Gastrocnemius medialis (tissue), 4 donors: Measurements from ENCODE around the gene NCAPD2. TPM values are rescaled to one million over a fixed set of nuclear protein-coding genes. Genes with fewer than 3 reads are reported as not detected.
"Not testable (repeated sequence)": the region's sequence is repeated elsewhere in the genome, so short reads cannot be mapped to it uniquely, and the experiment has no call there.

Source experiments
- ATAC-seq, 2 donors: fragments of 150-250 bp; one replicate each; pipeline ENCODE4 v1.9.1; 2016
- DNase-seq, 2 donors: peaks; one replicate each; pipeline ENCODE4 v3.0.0-alpha.2; 2019
- H3K27ac ChIP-seq, 4 donors: fragments of 200-600 bp; sonication (generic); 1 replicate in 1 of 4; 2 replicates in 3 of 4; pipeline ENCODE4 v1.5.1; 2016 to 2018; ENCODE audit warnings: mild to moderate bottlenecking in 2 of 4, moderate library complexity in 1 of 4
- H3K27me3 ChIP-seq, 3 donors: fragments of 200-600 bp; sonication (generic) in 2 of 3; 1 replicate in 1 of 3; 2 replicates in 2 of 3; pipeline versions ENCODE4 v1.5.1 to v1.6.0; 2016 to 2019; ENCODE audit warnings: mild to moderate bottlenecking in 1 of 3, moderate library complexity in 1 of 3
- H3K36me3 ChIP-seq, 2 donors: fragments of 200-600 bp; sonication (generic) in 1 of 2; one replicate each; pipeline ENCODE4 v1.5.1; 2017 to 2018
- H3K4me1 ChIP-seq, 2 donors: fragments of 200-600 bp; sonication (generic) in 1 of 2; one replicate each; pipeline ENCODE4 v1.5.1; 2016 to 2017; ENCODE audit warnings: mild to moderate bottlenecking in 2 of 2
- H3K4me3 ChIP-seq, 4 donors: fragments of 200-600 bp; sonication (generic) in 3 of 4; 1 replicate in 1 of 4; 2 replicates in 3 of 4; pipeline ENCODE4 v1.5.1; 2016 to 2019; ENCODE audit warnings: mild to moderate bottlenecking in 2 of 4
- H3K9me3 ChIP-seq, 3 donors: fragments of 200-600 bp; sonication (generic) in 2 of 3; 1 replicate in 1 of 3; 2 replicates in 2 of 3; pipeline ENCODE4 v1.5.1; 2016 to 2019
- POLR2A ChIP-seq, 2 donors: fragments of 450-650 bp; IDR thresholded peaks; one replicate each; pipeline ENCODE4 v1.6.1; 2017; ENCODE audit warnings: antibody characterized with exemption in 2 of 2, mild to moderate bottlenecking in 2 of 2, moderate library complexity in 2 of 2
- in situ Hi-C, 4 donors: fragments of 200-750 bp; cut with MboI; loops; one replicate each; pipeline versions ENCODE4 v1.15.0 to v1.8.0; 2017; ENCODE audit warnings: low sequenced_read_pairs in 4 of 4
- intact Hi-C: fragments of 100-400 bp; cut with DNase I; formaldehyde crosslinking; loops from one replicate; pipeline ENCODE4 v1.15.1; 2023; ENCODE audit warnings: low total_unique reads
- total RNA-seq, 4 donors: library from RNA; depleted of rRNA; stranded (reverse); fragments of >200 nt; gene quantifications; one replicate each; pipeline versions ENCODE4 v1.1.0 to v1.2.3, GENCODE V29; 2016
- TF ChIP-seq, protein P1 (sequence below), 5 experiments: fragments of 450-650 bp in 3 of 5; fragments of 200-600 bp in 2 of 5; sonication (generic) in 2 of 5; IDR thresholded peaks in 4 of 5; conservative IDR thresholded peaks in 1 of 5; 1 replicate in 4 of 5; 2 replicates in 1 of 5; pipeline ENCODE4 v1.5.1; 2016 to 2019; ENCODE audit warnings: antibody characterized with exemption in 5 of 5, mild to moderate bottlenecking in 3 of 5, moderate library complexity in 3 of 5

NCAPD2 gene
- total RNA-seq, 4 donors from 2014 or later = 12.3 to 250 (median 13.3) TPM

- Histone ChIP-seq H3K4me1 (peaks cover 21 to 27% of the 10 kb centered on the region in 2 donors), H3K27me3 (no peaks in the 10 kb centered on the region), H3K9me3 (no peaks in the 10 kb centered on the region), H3K4me3 (peak overlapping the region in 2 of 4 donors; percentile 65 to 81), H3K27ac (no peak overlapping the region), H3K36me3 (peaks cover 4 to 53% of the 10 kb centered on the region in 2 donors)
- ATAC-seq = no peak
- in situ Hi-C loops = loop anchor here in 1 of 4 donors (5.0 kb wide), 1 partner anchor 37 kb away; the partner anchor contains the start of gene GAPDH
- DNase-seq = no peak
- intact Hi-C loops = loop anchor here (5.0 to 10.0 kb wide), 2 partner anchors 158 to 190 kb away; partner anchors contain the start of gene ZNF384
- TF ChIP-seq POLR2A (IDR thresholded peaks at IDR 0.05) = no peak
- TF ChIP-seq, protein P1, sequence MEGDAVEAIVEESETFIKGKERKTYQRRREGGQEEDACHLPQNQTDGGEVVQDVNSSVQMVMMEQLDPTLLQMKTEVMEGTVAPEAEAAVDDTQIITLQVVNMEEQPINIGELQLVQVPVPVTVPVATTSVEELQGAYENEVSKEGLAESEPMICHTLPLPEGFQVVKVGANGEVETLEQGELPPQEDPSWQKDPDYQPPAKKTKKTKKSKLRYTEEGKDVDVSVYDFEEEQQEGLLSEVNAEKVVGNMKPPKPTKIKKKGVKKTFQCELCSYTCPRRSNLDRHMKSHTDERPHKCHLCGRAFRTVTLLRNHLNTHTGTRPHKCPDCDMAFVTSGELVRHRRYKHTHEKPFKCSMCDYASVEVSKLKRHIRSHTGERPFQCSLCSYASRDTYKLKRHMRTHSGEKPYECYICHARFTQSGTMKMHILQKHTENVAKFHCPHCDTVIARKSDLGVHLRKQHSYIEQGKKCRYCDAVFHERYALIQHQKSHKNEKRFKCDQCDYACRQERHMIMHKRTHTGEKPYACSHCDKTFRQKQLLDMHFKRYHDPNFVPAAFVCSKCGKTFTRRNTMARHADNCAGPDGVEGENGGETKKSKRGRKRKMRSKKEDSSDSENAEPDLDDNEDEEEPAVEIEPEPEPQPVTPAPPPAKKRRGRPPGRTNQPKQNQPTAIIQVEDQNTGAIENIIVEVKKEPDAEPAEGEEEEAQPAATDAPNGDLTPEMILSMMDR (IDR thresholded peaks at IDR 0.05 in 4 of 5, conservative IDR thresholded peaks at IDR 0.05 in 1 of 5) = no peak
These were observed 1.1 kb downstream of the NCAPD2 start for GRCh38 chr12:6494968-6495367.

DNA sequence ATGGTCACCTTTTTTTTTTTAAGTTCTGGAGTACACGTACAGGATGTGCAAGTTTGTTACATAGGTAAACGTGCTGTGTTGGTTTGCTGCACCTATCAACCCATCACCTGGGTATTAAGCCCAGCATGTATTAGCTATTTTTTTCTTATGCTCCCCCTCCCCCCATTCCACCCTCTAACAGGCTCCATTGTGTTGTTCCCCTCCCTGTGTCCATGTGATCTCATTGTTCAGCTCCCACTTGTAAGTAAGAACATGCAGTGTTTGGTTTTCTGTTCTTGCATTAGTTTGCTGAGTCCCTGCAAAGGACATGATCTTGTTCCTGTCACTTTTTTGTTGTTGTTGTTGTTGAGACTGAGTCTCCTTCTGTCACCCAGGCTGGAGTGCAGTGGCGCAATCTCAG lies 3.4 kb downstream of the NCAPD2 start:
- in situ Hi-C loops, H3K9me3 ChIP-seq, ATAC-seq, H3K4me3 ChIP-seq, H3K27ac ChIP-seq, H3K27me3 ChIP-seq, DNase-seq: not testable (repeated sequence)
- intact Hi-C loops = loop anchor here (10.0 kb wide), 1 partner anchor 188 kb away; the partner anchor contains the start of gene ZNF384
- H3K4me1 ChIP-seq = peaks cover 18 to 21% of the 10 kb centered on the region in 2 donors
- H3K36me3 ChIP-seq = peaks cover 0 to 45% of the 10 kb centered on the region in 2 donors

- no peak for DNase-seq
- Histone ChIP-seq H3K9me3 (no peaks in the 10 kb centered on the region), H3K27me3 (no peaks in the 10 kb centered on the region), H3K27ac (no peak overlapping the region), H3K36me3 (peaks cover 0 to 45% of the 10 kb centered on the region in 2 donors), H3K4me3 (no peak overlapping the region), H3K4me1 (peaks cover under 1 to 2% of the 10 kb centered on the region in 2 donors)
- in situ Hi-C loops (no loop called here), intact Hi-C loops (no loop called here)
- no peak for TF ChIP-seq POLR2A (IDR thresholded peaks at IDR 0.05)
- TF ChIP-seq, protein P1 (IDR thresholded peaks at IDR 0.05 in 4 of 5, conservative IDR thresholded peaks at IDR 0.05 in 1 of 5) = no peak
- no peak for ATAC-seq
These were observed 6.6 kb downstream of the NCAPD2 start for GRCh38 chr12:6500466-6500865.

DNA sequence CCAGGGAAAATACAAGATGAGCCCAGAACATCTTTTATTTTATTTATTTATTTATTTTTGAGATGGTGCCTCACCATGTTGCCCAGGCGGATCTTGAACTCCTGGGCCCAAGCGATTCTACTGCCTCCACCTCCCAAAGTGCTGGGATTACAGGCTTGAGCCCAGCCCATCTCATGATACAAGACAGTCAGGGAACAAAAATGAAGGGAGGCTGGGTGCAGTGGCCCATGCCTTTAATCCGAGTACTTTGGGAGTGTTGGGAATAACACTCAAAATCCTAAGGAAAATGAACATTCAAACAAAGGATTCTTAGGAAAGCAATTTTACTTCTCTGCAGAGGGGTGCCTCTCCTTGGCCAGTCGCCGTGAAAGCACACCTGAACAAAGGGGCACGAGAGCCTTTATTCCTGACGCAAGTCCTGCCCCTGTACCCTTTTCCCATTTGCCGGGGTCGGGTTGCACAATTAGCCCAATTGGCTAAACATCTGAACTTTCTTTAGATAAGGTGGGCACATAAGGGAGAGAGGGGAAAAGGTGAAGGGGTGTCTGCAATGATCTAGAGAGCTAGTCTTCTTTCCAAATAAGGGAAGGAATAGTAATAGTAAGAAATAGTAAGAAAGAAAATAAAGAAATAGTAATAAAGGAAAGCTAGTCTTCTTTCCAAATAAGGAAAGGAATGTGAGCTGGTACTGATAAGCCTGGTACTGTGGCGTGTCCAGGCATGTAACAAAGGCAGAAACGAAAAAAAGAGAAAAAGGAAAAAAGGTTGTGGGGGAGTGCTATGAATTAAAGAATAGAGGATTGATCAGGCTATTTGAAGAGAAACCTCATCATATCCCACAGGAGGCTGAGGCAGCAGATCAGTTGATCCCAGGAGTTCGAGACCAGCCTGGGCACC lies 13.4 kb downstream of the NCAPD2 start:
- Histone ChIP-seq H3K27ac (no peak overlapping the region), H3K4me3 (no peak overlapping the region), H3K9me3 (no peaks in the 10 kb centered on the region), H3K27me3 (no peaks in the 10 kb centered on the region), H3K36me3 (peaks cover 0 to 27% of the 10 kb centered on the region in 2 donors), H3K4me1 (no peaks in the 10 kb centered on the region)
- intact Hi-C loops (no loop called here), in situ Hi-C loops (no loop called here)
- ATAC-seq (no peak), DNase-seq (no peak)
- TF ChIP-seq, protein P1 (IDR thresholded peaks at IDR 0.05 in 4 of 5, conservative IDR thresholded peaks at IDR 0.05 in 1 of 5) = no peak
- no peak for TF ChIP-seq POLR2A (IDR thresholded peaks at IDR 0.05)

- ATAC-seq (no peak), DNase-seq (no peak)
- in situ Hi-C loops = no loop called here
- intact Hi-C loops = no loop called here
- no peak overlapping the region for H3K4me3 ChIP-seq
- no peak for TF ChIP-seq POLR2A (IDR thresholded peaks at IDR 0.05)
- TF ChIP-seq, protein P1 (IDR thresholded peaks at IDR 0.05 in 4 of 5, conservative IDR thresholded peaks at IDR 0.05 in 1 of 5) = no peak
- no peaks in the 10 kb centered on the region for H3K27me3 ChIP-seq
- H3K27ac ChIP-seq = no peak overlapping the region
- H3K9me3 ChIP-seq = no peaks in the 10 kb centered on the region
- peaks cover 0 to 35% of the 10 kb centered on the region in 2 donors for H3K36me3 ChIP-seq
- H3K4me1 ChIP-seq = no peaks in the 10 kb centered on the region
These were observed 14.2 kb downstream of the NCAPD2 start for GRCh38 chr12:6508087-6508486.
